Activated T-cell treated with anti-CD3 and anti-CD28 coated beads for 1 hour (primary cell): ENCODE measurements around the gene KYAT1.
A peak's percentile ranks its signal among the peaks of the same experiment; 100 is the strongest.

Source experiments
- DNase-seq: peaks from one replicate; pipeline ENCODE4 v3.0.0-alpha.2; 2020; ENCODE audit warnings: low read depth

KYAT1 gene

GRCh38 chr9:128838338-128838737 lies 43.4 kb downstream of the KYAT1 start:
- DNase-seq: no peak

- DNase-seq: no peak
These were observed 45.1 kb downstream of the KYAT1 start for GRCh38 chr9:128836509-128837145.

GRCh38 chr9:128835246-128836210 lies 46.2 kb downstream of the KYAT1 start:
- no peak for DNase-seq

- DNase-seq: no peak
These were observed 48.1 kb downstream of the KYAT1 start for GRCh38 chr9:128833696-128834095.

GRCh38 chr9:128829477-128830251 lies 52.1 kb downstream of the KYAT1 start, which contains the start of gene SPOUT1:
SPOUT1 (minus strand) TSS chr9:128829794; CDS start chr9:128829780, 14 bp downstream.
- DNase-seq: peak; percentile 90

GRCh38 chr9:128828719-128829452 lies 52.9 kb downstream of the KYAT1 start:
- no peak for DNase-seq

- DNase-seq: no peak
These were observed 53.5 kb downstream of the KYAT1 start for GRCh38 chr9:128828267-128828666.

GRCh38 chr9:128825923-128826700 lies 55.6 kb downstream of the KYAT1 start:
- no peak for DNase-seq

GRCh38 chr9:128824911-128825310 lies 56.8 kb downstream of the KYAT1 start:
- no peak for DNase-seq

- no peak for DNase-seq
These were observed 57.8 kb downstream of the KYAT1 start for GRCh38 chr9:128823903-128824406.

- no peak for DNase-seq
These were observed 58.3 kb downstream of the KYAT1 start for GRCh38 chr9:128823362-128823902.

- no peak for DNase-seq
These were observed 59.2 kb downstream of the KYAT1 start for GRCh38 chr9:128822407-128823042.

GRCh38 chr9:128821584-128822406 lies 60.0 kb downstream of the KYAT1 start:
- DNase-seq: no peak

GRCh38 chr9:128820665-128821583 lies 60.8 kb downstream of the KYAT1 start:
- DNase-seq: no peak

- no peak for DNase-seq
These were observed 61.8 kb downstream of the KYAT1 start for GRCh38 chr9:128819716-128820664.

- DNase-seq: peak; percentile 33
These were observed 62.7 kb downstream of the KYAT1 start for GRCh38 chr9:128818839-128819715.
